SU-DHL-6 (cell line): ENCODE measurements around the gene CTSK.
"Not testable (repeated sequence)": the region's sequence is repeated elsewhere in the genome, so short reads cannot be mapped to it uniquely, and the experiment has no call there.

Source experiments
- H2AFZ ChIP-seq: fragments of 200-600 bp; sonication (generic); 2 replicates; pipeline ENCODE4 v1.6.1; 2014; ENCODE audit warnings: low read depth, mild to moderate bottlenecking, moderate library complexity, mixed read lengths, antibody characterized with exemption, low read length; ENCODE audit not compliant: severe bottlenecking
- H3F3A ChIP-seq: fragments of 200-600 bp; shearing (Covaris generic); 2 replicates; pipeline ENCODE4 v1.6.0; 2016; ENCODE audit warnings: antibody characterized with exemption, mild to moderate bottlenecking; ENCODE audit not compliant: insufficient read depth
- H3K27ac ChIP-seq: fragments of 200-600 bp; sonication (generic); 2 replicates; pipeline ENCODE4 v1.5.1; 2016; ENCODE audit warnings: low read depth, mild to moderate bottlenecking, low read length, moderate library complexity, mixed read lengths
- H3K27me3 ChIP-seq: fragments of 200-600 bp; sonication (generic), shearing (Covaris generic); 2 replicates; pipeline ENCODE4 v1.6.0; 2014; ENCODE audit warnings: mild to moderate bottlenecking, low read length
- H3K36me3 ChIP-seq: fragments of 200-600 bp; sonication (generic); 2 replicates; pipeline ENCODE4 v1.6.1; 2014; ENCODE audit warnings: mild to moderate bottlenecking, low read length, mixed read lengths
- H3K4me2 ChIP-seq: fragments of 300-600, 200-600 bp; shearing (Covaris generic), sonication (generic); 2 replicates; pipeline ENCODE4 v1.6.0; 2014; ENCODE audit warnings: low read length, low read depth, mild to moderate bottlenecking; ENCODE audit not compliant: poor library complexity, severe bottlenecking
- H3K4me3 ChIP-seq: fragments of 200-600 bp; sonication (generic); 2 replicates; pipeline ENCODE4 v1.5.1; 2014; ENCODE audit warnings: antibody characterized with exemption, low read length, mild to moderate bottlenecking, mixed read lengths; ENCODE audit not compliant: insufficient read depth, poor library complexity, severe bottlenecking
- H3K79me2 ChIP-seq: fragments of 200-600 bp; sonication (generic); 2 replicates; pipeline ENCODE4 v1.6.1; 2014; ENCODE audit warnings: mild to moderate bottlenecking, low read length, moderate library complexity; ENCODE audit not compliant: insufficient read depth
- H3K9ac ChIP-seq: fragments of 200-600 bp; sonication (generic); 2 replicates; pipeline ENCODE4 v1.7.0; 2014; ENCODE audit warnings: mild to moderate bottlenecking, low read length
- H3K9me2 ChIP-seq: fragments of 200-600 bp; sonication (generic); replicated peaks from 2 replicates; pipeline ENCODE4 v1.6.1; 2014; ENCODE audit warnings: low read length; ENCODE audit not compliant: insufficient read depth
- H3K9me3 ChIP-seq: fragments of 200-600 bp; sonication (generic); 2 replicates; pipeline ENCODE4 v1.6.1; 2014; ENCODE audit warnings: low read length, mixed read lengths; ENCODE audit not compliant: insufficient read depth
- H4K20me1 ChIP-seq: fragments of 200-600 bp; sonication (generic); 2 replicates; pipeline ENCODE4 v1.6.1; 2014; ENCODE audit warnings: low read depth, mild to moderate bottlenecking, antibody characterized with exemption, low read length, moderate library complexity, mixed read lengths
- EZH2phosphoT487 ChIP-seq: fragments of 200-600 bp; sonication (generic), shearing (Covaris generic); conservative IDR thresholded peaks from 2 replicates; pipeline ENCODE4 v1.6.1; 2018; ENCODE audit warnings: mild to moderate bottlenecking, antibody characterized with exemption, low read length, moderate library complexity, mixed read lengths
- TF ChIP-seq, protein P1 (sequence below): fragments of 200-600 bp; sonication (generic); IDR thresholded peaks from one replicate; pipeline ENCODE4 v1.5.1; 2017; ENCODE audit warnings: antibody characterized with exemption, mild to moderate bottlenecking, low read length, moderate library complexity; ENCODE audit not compliant: insufficient read depth, poor library complexity, severe bottlenecking

Gene CTSK

DNA sequence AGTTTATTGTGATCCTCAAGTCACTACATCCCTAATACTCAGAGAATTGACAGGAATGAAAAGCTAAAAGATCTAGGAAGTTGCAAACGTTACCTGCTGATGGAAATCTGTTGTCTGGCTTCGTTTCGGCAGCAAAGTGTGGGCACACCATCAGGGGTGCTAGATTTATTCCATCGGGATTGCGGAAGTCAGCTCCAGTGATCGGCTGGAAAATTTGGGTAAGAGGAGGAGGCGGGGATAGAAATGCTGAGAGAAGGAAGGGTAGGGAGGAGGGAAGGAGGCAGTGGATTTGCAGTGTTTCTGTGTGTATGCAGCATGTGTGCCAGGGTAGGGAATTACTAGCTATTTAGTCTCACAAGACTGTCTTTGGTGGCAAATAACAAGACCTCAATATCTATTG lies at the start of gene CTSK:
TSS of gene CTSK (minus strand) at position 140 of the 400 bp plus-strand sequence. CDS start 1,455 bp downstream, outside the sequence.
- H4K20me1 ChIP-seq: no peaks in the 10 kb centered on the region
- H3K9me3 ChIP-seq: no peaks in the 10 kb centered on the region
- H2AFZ ChIP-seq: no peak within 1 kb of the TSS
- no peak within 1 kb of the TSS for H3K9ac ChIP-seq
- H3K79me2 ChIP-seq: no peaks in the 10 kb centered on the region
- no peaks in the 10 kb centered on the region for H3K27me3 ChIP-seq
- no peaks in the 10 kb centered on the region; the same call in 1 of the 2 replicates for H3K36me3 ChIP-seq
- H3K4me3 ChIP-seq: no peak within 1 kb of the TSS
- H3F3A ChIP-seq: no peaks in the 10 kb centered on the region
- H3K9me2 ChIP-seq: no peaks in the 10 kb centered on the region
- H3K4me2 ChIP-seq: no peak within 1 kb of the TSS
- no peak within 1 kb of the TSS for H3K27ac ChIP-seq
- TF ChIP-seq, protein P1, sequence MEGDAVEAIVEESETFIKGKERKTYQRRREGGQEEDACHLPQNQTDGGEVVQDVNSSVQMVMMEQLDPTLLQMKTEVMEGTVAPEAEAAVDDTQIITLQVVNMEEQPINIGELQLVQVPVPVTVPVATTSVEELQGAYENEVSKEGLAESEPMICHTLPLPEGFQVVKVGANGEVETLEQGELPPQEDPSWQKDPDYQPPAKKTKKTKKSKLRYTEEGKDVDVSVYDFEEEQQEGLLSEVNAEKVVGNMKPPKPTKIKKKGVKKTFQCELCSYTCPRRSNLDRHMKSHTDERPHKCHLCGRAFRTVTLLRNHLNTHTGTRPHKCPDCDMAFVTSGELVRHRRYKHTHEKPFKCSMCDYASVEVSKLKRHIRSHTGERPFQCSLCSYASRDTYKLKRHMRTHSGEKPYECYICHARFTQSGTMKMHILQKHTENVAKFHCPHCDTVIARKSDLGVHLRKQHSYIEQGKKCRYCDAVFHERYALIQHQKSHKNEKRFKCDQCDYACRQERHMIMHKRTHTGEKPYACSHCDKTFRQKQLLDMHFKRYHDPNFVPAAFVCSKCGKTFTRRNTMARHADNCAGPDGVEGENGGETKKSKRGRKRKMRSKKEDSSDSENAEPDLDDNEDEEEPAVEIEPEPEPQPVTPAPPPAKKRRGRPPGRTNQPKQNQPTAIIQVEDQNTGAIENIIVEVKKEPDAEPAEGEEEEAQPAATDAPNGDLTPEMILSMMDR: no peak
- TF ChIP-seq EZH2phosphoT487: no peak

DNA sequence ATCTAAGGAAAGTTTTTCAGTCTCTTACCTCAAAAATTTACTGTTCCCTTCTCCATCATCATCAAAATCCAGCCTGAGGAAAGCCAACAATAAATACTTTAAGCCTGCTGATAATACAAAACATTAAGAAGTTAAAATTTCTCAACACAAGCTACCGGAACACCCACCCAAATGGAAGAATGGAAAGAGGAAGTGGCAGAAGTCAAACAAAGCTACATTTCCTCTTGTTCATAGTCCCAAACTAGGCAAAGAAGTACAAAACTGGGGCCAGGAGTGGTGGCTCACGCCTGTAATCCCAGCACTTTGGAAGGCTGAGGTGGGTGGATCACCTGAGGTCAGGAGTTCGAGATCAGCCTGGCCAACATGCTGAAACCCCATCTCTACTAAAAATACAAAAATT lies 44.7 kb upstream of the CTSK start:
- H3F3A ChIP-seq, H3K4me2 ChIP-seq: not testable (repeated sequence)

DNA sequence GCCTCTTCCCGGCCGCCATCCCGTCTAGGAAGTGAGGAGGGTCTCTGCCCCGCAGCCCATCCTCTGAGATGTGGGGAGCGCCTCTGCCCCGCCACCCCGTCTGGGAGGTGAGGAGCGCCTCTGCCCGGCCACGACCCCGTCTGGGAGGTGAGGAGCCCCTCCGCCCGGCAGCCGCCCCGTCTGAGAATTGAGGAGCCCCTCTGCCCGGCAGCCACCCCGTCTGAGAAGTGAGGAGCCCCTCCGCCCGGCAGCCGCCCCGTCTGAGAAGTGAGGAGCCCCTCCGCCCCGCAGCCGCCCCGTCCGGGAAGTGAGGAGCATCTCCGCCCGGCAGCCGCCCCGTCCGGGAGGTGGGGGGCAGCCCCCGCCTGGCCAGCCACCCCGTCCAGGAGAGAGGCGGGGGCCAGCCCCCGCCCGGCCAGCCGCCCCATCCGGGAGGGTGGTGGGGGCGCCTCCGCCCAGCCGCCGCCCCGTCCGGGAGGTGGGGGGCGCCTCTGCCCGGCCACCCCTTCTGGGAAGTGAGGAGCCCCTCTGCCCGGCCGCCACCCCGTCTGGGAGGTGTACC lies 42.8 kb upstream of the CTSK start:
- not testable (repeated sequence) for H3K9me3 ChIP-seq
- H3K36me3 ChIP-seq: peaks cover 13% of the 10 kb centered on the region; the same call in 1 of the 2 replicates

More for the DNA sequence above, 44.7 kb upstream of the CTSK start:
- not testable (repeated sequence) for H4K20me1 ChIP-seq, H2AFZ ChIP-seq, H3K4me3 ChIP-seq, H3K9me2 ChIP-seq, H3K27ac ChIP-seq, H3K27me3 ChIP-seq, H3K79me2 ChIP-seq, H3K9me3 ChIP-seq, H3K9ac ChIP-seq
- H3K36me3 ChIP-seq: peaks cover 16% of the 10 kb centered on the region; the same call in 1 of the 2 replicates

DNA sequence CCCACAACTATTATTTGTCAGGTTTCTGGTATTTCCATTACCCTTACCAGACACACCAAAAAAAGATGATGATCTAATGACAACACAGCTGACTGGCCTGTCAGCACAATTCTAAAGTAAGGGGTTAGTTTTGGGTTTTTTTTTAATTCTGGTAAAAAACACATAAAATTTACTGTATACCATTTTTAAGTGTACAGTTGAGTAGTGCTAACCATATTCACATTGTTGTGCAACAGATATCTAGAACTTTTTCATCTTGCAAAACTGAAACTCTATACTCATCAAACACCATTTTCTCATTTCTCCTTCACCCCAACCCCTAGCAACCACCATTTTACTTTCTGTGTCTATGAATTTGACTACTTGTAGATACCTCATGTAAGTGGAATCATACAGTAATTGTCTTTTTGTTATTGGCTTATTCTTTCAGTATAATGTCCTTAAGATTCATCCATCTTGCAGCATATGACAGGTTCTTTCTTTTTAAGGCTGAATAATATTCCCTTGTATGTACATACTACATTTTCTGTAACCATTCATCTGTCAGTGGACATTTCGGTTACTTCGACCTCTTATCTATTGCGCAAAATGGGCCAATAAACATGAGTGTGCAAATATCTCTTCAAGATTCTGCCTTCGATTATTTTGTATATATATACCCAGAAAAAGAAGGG lies 38.5 kb upstream of the CTSK start:
- no peak overlapping the region for H3K4me2 ChIP-seq
- no peaks in the 10 kb centered on the region for H3K27me3 ChIP-seq
- TF ChIP-seq, protein P1: no peak
- no peak for TF ChIP-seq EZH2phosphoT487
- H3K36me3 ChIP-seq: no peaks in the 10 kb centered on the region
- H3K9me3 ChIP-seq: no peaks in the 10 kb centered on the region
- no peaks in the 10 kb centered on the region for H3K9me2 ChIP-seq
- H4K20me1 ChIP-seq: no peaks in the 10 kb centered on the region
- no peak overlapping the region for H3K9ac ChIP-seq
- H3F3A ChIP-seq: no peaks in the 10 kb centered on the region
- H3K27ac ChIP-seq: no peak overlapping the region
- no peak overlapping the region for H3K4me3 ChIP-seq
- no peak overlapping the region for H2AFZ ChIP-seq
- no peaks in the 10 kb centered on the region for H3K79me2 ChIP-seq

More for the DNA sequence above, 42.8 kb upstream of the CTSK start:
- not testable (repeated sequence) for H3F3A ChIP-seq, H3K27me3 ChIP-seq, H3K4me3 ChIP-seq, H3K79me2 ChIP-seq, H3K9ac ChIP-seq, H4K20me1 ChIP-seq, H3K4me2 ChIP-seq, H3K9me2 ChIP-seq, H3K27ac ChIP-seq, H2AFZ ChIP-seq
